B cell (primary cell): ENCODE data around the gene ARSA.

Source experiments
- CTCF ChIP-seq: fragments of 200-600 bp; IDR thresholded peaks from one replicate; pipeline ENCODE4 v1.8.0; 2022; ENCODE audit warnings: antibody characterized with exemption, mild to moderate bottlenecking
- EZH2 ChIP-seq: IDR thresholded peaks from 2 replicates; pipeline ENCODE4 v1.6.1; 2012; ENCODE audit warnings: borderline replicate concordance, low read depth, mild to moderate bottlenecking, moderate library complexity, low read length; ENCODE audit not compliant: insufficient read depth, poor library complexity, severe bottlenecking

GRCh38 chr22:50612528-50613221, 15.3 kb downstream of the ARSA start:
- no peak for TF ChIP-seq CTCF
- no peak for TF ChIP-seq EZH2
